Measurements from ENCODE around the gene WDR73. TPM values are rescaled to one million over a fixed set of nuclear protein-coding genes. Genes with fewer than 3 reads are reported as not detected.
"Not testable (repeated sequence)": the region's sequence is repeated elsewhere in the genome, so short reads cannot be mapped to it uniquely, and the experiment has no call there.

The WDR73 gene
- total RNA-seq, 1 donor: 26.8 TPM

GRCh38 chr15:84648539-84648938 lies 5.5 kb downstream of the WDR73 start:
- no peak for DNase-seq (ENCODE audit: low read depth)
- TF ChIP-seq CTCF (IDR thresholded peaks at IDR 0.05; ENCODE audit: insufficient read depth, low read length): no peak
- H3K4me3 ChIP-seq (ENCODE audit: low read depth, low read length): no peak overlapping the region

GRCh38 chr15:84647726-84648125 lies 6.4 kb downstream of the WDR73 start:
- no peak overlapping the region for H3K4me3 ChIP-seq (ENCODE audit: low read depth, low read length)
- no peak for TF ChIP-seq CTCF (IDR thresholded peaks at IDR 0.05; ENCODE audit: insufficient read depth, low read length)
- DNase-seq (ENCODE audit: low read depth): no peak

GRCh38 chr15:84645997-84646396 lies 8.1 kb downstream of the WDR73 start:
- no peak for DNase-seq (ENCODE audit: low read depth)
- no peak overlapping the region for H3K4me3 ChIP-seq (ENCODE audit: low read depth, low read length)
- no peak for TF ChIP-seq CTCF (IDR thresholded peaks at IDR 0.05; ENCODE audit: insufficient read depth, low read length)

- no peak for TF ChIP-seq CTCF (IDR thresholded peaks at IDR 0.05; ENCODE audit: insufficient read depth, low read length)
- no peak overlapping the region for H3K4me3 ChIP-seq (ENCODE audit: low read depth, low read length)
- DNase-seq (ENCODE audit: low read depth): no peak
These were observed 8.6 kb downstream of the WDR73 start for GRCh38 chr15:84645496-84645895.

- no peak overlapping the region for H3K4me3 ChIP-seq (ENCODE audit: low read depth, low read length)
- TF ChIP-seq CTCF (IDR thresholded peaks at IDR 0.05; ENCODE audit: insufficient read depth, low read length): no peak
- no peak for DNase-seq (ENCODE audit: low read depth)
These were observed 10.2 kb downstream of the WDR73 start for GRCh38 chr15:84643838-84644237.

- H3K4me3 ChIP-seq (ENCODE audit: low read depth, low read length); DNase-seq (ENCODE audit: low read depth): not testable (repeated sequence)
These were observed 11.4 kb downstream of the WDR73 start for GRCh38 chr15:84642640-84643039.

- H3K4me3 ChIP-seq (ENCODE audit: low read depth, low read length); DNase-seq (ENCODE audit: low read depth): not testable (repeated sequence)
These were observed 12.2 kb downstream of the WDR73 start for GRCh38 chr15:84641871-84642270.

GRCh38 chr15:84638103-84638502 lies 16.0 kb downstream of the WDR73 start:
- no peak for TF ChIP-seq CTCF (IDR thresholded peaks at IDR 0.05; ENCODE audit: insufficient read depth, low read length)
- peak; percentile 46 for DNase-seq (ENCODE audit: low read depth)
- H3K4me3 ChIP-seq (ENCODE audit: low read depth, low read length): no peak overlapping the region

Measured in fibroblast of the aortic adventitia (primary cell).